NCI-H226 (cell line): ENCODE measurements around the gene ABLIM2.

ENCODE experiments used
- DNase-seq: peaks from one replicate; pipeline ENCODE4 v3.0.0-alpha.2; 2015

The ABLIM2 gene

GRCh38 chr4:8063974-8064563 is 94.5 kb downstream of the ABLIM2 start:
- no peak for DNase-seq

GRCh38 chr4:8061573-8061972 is 97.0 kb downstream of the ABLIM2 start:
- no peak for DNase-seq

DNA sequence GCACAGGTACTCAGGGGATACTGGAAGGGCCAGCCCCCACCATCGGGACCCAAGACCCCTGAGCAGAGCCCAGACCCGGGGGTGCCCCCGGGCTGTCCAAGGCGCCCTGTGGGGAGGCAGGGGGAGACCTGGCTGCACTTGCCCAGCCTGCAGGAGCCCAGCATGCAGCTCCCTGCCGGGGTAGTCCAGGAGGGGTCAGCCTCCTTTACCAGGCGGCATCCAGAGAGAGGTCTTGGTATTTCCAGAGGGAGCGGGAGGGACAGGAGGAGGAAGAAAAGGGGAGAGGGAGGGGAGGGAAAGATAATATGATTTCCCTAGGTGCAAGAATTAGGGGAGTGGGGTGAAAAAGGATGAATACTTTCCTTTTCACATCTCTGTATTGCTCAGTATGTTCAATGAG is 97.5 kb downstream of the ABLIM2 start:
- no peak for DNase-seq

DNA sequence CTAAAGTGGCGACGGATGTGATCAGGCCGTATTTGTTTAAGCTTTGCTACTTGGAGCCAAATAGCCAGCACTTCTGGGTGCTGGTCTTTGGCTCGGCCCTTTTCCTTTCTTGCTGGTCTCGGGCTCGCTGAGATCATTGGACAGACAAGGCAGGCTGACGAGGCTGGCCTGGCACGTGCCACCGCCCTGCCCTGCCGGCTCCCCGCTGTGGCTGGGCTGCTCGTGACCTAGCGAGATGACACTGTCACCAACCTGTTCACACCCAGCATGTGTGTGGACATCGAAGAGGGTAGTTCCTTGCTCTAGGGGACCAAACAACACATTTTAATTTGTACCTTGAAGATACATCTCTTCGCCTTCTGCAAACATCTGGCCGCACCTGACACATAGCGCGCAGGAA is 98.0 kb downstream of the ABLIM2 start:
- no peak for DNase-seq

- DNase-seq = no peak
Measured at GRCh38 chr4:8058031-8058479, 100.6 kb downstream of the ABLIM2 start.

DNA sequence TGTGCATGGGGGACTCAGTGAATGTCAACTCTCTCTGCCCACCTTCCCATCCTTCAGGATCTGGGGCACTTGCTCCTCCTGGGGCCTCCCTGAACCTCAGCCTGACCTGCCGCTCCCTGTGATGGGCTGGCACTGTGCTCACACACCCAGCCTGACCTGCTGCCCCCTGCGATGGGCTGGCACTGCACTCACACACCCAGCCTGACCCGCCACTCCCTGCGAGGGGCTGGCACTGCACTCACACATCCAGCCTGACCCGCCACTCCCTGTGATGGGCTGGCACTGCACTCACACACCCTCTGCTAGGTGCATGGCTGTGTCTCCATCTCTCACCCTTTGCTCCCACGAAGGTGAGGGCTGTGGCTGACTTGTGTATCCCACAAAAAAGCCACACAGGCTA is 103.4 kb downstream of the ABLIM2 start:
- no peak for DNase-seq

DNA sequence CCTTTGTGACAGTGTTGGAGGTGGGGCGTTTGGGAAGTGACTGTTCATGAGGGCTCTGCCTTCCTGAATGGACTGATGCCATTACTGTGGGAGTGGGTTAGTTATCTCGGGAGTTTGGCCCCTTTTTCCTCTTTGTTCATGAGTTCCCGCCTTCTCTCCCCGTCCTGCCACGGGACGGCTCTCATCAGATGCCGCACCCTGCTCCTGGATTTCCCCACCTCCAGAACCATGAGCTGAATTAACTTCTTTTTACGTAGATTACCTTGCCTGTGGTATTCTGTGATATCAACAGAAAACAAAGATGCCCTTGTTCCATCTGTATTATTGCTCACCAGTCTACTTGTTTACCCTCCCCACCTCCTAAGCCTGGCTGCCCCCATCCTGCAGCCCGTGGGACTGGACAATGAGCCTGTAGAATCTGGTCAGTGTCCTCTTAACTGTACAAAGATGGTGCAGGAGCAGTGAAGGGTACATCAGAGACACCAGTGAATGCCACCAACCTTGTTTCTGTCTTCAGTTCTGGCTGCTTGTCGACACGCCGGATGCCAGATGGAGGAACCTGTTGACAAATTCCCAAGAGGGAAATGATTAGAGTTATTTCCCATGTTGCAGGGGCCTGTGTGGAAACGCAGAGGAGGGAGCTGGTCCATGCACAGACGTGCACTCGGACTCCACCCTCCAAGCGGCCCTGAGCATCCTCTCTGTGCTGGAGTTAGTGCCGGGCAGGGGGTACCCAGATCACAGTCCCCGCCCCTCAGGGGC is 104.7 kb downstream of the ABLIM2 start:
- no peak for DNase-seq

DNA sequence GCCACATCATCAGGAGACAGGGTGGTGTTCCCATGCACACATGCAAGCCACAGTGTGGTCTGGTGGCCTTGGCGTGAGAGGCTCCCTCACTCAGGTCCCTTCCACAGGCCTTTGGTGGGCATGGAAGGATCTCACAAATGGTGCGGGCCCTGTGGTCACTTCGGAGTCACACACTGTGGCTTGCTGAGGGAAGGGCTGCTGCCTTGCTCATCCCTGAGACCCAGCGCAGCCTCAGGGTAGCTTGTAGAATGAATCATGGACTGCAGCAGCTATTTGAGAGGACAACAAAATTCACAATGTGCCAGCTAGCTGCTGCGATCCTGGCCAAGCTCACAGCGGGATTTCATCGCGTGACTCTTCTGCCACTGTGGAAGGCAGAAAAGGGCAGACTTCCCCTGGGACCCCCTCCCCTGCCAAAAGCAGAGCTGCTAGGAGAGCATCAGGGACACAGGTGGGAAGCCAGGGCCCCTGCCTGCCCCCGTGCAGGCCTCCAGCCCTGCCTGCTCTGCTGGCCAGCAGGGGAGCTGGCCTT is 106.4 kb downstream of the ABLIM2 start:
- no peak for DNase-seq

DNA sequence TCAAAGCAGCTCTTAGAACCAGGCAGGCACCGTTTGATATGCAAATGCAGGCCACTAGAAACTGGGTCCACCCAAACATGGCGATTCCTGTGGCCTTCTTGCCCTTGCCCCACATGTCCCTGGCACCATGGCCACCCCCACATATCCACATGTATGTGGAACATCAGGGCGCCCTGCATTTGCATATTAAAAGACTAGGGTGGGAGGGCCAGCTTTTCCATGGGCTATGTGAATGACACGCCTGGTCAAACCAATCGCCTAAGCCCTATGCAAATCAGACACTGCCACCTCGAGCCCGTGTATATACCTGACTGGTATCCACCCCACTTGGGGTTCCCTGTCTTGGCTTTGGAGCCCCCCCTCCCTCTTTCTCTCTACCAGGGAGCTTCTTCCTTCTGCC is 107.0 kb downstream of the ABLIM2 start:
- DNase-seq = no peak

- DNase-seq = no peak
Measured at GRCh38 chr4:8050555-8051206, 107.9 kb downstream of the ABLIM2 start.

DNA sequence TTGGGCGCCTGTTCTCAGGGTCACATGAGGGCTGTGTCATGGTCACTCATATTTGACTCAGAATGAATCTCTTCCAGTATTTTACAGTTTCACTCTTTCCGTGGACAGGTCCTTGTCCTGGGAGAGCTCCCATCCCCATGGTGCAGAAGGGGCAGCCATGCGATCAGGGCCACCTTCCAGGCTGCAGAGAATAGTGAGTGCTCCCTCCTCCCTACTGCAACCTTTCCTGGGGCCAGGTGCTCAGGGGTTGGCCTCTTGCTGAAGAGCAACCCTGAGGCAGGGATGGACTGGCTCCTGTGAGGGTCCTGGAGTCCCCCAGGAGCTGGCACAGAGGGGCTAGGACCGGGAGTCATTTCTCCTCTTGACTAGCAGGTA is 108.4 kb downstream of the ABLIM2 start:
- no peak for DNase-seq

DNA sequence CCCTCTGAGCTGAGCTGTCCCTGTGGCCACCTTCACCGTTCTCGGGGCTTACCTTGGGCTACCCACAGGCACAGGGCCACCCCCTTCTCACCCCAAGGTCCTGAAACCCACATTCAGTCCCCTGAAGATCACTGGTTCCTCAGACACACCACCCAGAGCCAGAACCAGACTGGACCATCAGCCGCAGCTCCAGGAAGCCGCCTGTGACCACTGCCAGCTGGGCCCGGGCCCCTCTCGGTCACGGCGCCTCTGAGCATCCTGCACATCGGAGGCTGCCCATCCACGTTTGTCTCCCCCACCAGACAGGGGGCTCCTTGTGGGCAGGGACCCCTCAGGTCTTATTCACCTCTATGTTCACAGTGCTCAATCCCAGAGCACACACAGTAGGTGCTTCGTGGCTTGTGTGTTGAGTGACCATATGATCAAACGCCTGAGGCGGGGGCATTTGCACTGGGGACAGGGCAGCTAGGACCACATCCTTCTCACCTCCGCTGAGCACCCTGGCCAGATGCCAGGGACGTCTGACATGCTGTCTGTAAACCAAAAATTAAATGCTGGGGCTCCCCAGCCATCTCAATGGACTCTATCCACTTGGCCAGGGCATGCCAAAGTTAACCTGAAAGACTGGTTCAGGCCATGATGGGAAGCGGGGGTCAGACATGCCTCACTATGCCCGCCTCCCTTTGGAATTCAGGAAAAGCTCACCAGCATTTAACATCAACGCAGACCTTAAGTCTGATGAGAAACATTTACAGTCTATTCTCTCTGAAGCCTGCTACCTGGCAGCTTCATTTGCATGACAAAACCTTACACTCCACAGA is 109.5 kb downstream of the ABLIM2 start:
- DNase-seq = no peak

GRCh38 chr4:8047837-8048678 is 110.6 kb downstream of the ABLIM2 start:
- DNase-seq = no peak

DNA sequence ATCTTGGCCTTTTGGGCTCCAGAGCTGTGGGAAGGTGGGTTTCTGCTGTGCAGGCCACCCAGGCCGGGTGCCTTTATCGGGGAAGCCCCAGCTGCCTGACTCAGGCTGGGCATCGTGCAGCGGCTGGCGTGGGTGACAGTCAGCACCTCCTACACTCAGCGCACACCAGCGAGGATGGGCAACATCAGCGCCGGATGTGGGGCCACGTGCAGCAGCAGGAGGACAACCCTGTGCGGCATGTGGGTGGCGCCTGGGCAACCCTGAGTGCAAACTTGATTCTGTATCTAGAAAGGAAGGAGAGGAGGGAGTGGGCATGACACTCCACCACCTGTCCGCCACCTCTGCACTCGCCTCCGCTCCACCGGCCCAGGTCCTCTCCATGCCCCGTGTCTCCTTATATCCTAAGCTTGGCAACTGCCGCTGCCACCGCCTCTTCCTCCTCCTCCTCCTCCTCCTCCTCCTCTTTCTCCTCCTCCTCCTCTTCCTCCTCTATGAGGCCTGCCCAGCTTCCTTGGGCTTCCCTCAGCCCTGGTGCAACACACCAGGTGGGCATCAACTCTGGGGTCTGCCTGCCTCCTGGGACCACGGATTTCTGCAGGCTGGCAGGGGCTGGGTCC is 111.6 kb downstream of the ABLIM2 start:
- no peak for DNase-seq

DNA sequence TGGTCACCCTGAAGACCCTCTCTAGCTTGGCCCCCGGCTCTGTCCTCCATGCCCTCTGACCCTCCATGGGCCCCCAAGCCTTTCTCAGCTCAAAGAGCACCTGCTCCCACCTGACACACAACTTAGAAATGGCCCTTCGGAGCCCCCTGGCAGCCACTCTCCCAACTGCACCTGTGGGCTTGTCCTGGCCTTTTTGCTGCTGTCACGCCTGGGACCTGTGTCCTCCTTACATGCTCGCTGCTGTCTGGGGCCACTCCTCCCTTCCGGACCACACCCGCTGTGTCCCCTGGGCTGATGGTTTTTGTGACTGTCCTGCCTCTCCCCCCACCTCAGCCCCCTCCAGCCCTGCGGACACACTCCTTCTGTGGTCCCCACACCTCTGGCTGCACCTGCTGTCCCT is 112.7 kb downstream of the ABLIM2 start:
- no peak for DNase-seq

DNA sequence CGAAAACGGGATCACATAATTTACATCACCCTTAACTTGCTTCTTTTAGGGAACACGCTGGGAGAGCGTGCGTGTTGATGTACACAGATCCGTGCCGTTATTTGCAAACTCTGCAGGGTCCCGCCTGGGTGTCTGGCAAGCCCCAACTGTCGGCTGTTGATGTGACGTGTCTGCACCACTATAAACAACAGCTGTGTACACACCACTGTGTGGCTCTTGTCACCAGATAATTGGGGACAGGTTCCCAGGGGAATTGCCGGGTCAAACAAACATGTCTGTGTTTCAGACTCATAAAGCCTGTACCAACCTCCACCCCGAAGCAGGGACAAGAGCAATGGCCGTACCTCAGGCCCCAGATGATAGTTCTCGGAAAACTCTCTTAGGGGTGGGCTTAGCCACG is 113.9 kb downstream of the ABLIM2 start:
- no peak for DNase-seq

DNA sequence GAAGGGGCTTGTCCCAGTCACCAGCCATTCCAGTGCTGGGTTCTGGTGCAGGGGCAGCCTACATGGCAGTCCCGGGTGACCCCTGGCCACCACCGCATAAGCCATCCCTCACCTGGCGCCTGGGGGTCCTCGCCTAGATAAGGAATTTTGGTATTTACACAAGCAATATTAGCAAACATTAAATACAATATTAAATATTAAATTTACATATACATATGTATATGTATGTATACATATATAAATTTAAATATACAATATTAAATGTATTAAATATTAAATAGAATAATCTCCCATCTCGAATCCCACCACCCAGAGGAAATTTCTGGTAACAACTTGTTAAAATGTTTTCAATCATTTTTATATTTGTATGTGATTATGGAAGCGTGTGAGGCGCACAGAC is 114.4 kb downstream of the ABLIM2 start:
- no peak for DNase-seq

DNA sequence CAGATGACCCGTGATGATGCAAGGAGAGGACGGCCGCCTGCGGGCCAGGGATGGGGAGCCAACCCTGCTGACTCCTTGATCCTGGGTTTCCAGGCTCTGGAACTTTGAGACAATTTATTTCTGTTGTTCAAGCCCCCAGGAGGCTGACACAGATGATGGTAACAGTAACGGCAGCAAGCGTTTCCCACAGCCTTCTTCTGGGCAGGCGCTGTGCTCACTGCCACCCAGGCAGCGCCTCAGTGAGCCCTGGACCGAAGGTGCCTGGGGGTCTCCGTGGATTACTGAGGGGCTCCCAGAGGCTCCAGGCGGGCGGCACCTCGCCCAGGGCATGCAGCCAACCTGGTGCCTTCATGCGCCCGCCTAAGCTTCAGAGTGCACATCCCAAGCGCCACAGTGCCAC is 115.0 kb downstream of the ABLIM2 start:
- DNase-seq = no peak

DNA sequence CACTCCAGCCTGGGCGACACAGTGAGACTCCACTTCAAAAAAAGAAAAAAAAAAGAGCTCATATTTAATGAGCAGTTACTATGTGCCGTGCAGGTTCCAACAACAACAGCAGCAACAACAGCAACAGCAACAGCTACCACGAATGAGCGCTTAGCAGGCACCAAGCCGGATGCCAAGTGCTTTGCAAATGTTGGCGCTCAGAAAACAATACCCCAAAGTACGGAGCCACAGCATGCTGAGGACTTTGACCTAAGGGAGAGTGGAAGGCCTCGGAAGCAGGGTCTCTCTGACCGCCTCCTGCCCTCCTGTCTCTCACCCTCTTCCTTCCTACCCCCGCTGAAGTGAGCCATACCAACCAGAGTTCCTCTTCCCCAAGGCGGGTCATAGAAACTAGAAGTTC is 116.7 kb downstream of the ABLIM2 start:
- no peak for DNase-seq

DNA sequence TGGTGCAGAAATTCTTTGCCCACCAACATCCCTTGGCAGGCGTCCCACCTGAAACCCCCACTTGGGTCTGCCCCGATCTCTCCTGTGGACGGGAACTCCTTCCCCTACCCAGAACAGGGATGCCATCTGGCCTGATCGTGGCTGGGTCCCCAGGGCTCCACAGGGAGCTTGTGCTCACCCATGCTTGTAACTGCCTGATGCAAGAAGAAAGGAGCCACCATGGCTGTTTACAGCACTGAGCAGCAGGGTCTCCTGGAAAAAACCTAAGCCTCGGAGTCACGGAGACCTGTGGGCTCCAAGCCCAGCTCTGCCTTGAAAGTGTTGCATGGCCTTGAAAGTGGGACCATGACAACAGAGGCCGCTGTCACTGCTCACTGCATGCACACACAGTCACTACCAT is 117.4 kb downstream of the ABLIM2 start:
- DNase-seq = no peak

DNA sequence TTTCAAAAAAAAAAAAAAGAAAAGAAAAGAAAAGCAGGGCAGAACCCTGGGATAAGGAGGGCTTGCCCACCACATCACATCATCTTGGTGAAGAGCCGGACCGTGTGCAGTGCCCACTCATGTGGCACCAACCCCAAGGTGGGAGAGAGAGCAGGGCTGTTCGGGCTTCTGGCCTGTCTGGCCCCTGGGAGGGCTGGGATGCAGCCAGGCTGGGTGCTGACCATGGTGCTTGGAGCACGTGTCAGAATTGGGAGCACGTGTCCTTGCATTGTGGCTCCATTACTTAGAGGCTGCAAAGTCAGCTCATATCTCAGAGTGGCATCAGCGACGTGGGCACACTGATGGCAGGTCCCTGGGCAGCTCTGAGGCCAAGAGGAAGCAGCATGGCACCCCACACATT is 118.0 kb downstream of the ABLIM2 start:
- no peak for DNase-seq

DNA sequence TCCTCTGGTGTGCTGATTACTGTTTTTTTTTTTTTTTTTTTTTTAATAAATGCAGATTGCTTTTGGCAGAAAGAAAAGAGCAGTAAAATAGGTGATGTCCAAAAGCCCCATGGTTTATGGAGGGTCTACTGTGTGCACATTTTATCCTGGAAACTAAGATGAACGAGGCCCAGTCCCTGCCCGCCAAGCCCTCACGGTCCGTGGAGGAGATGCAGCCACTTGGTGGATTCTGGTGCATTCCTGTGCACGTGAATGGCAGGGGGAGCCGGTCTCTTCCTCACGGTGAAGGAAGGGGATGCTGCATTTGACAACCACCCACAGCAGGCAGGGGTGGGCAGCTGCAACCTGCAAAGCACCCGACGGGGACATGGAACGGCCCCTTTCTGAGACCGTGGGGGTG is 118.8 kb downstream of the ABLIM2 start:
- DNase-seq = no peak
